Fibroblast of the aortic adventitia (primary cell): ENCODE results near the gene LIPA. TPM values are rescaled to one million over a fixed set of nuclear protein-coding genes. Genes with fewer than 3 reads are reported as not detected.
A peak's percentile ranks its signal among the peaks of the same experiment; 100 is the strongest.

Experiments used
- DNase-seq: peaks from one replicate; pipeline ENCODE4 v3.0.0-alpha.2; 2010; ENCODE audit warnings: low read depth
- H3K4me3 ChIP-seq: 2 replicates; pipeline ENCODE4 v1.5.1; 2011; ENCODE audit warnings: low read depth, mild to moderate bottlenecking, control low read depth, low read length, moderate library complexity
- CTCF ChIP-seq: IDR thresholded peaks from 2 replicates; pipeline ENCODE4 v1.5.1; 2011; ENCODE audit warnings: mild to moderate bottlenecking, low read length, control low read depth, inconsistent platforms; ENCODE audit not compliant: insufficient read depth
- total RNA-seq: library from RNA; depleted of rRNA; stranded (reverse); fragments of >200 nt; gene quantifications from 2 replicates; pipeline ENCODE4 v1.2.3, GENCODE V29; 2012; ENCODE audit warnings: low replicate concordance

LIPA gene
- total RNA-seq, 1 donor = 55.2 TPM

- no peak overlapping the region for H3K4me3 ChIP-seq
- TF ChIP-seq CTCF = no peak
- no peak for DNase-seq
Measured at GRCh38 chr10:89280508-89280907, 28.9 kb upstream of the LIPA start.

DNA sequence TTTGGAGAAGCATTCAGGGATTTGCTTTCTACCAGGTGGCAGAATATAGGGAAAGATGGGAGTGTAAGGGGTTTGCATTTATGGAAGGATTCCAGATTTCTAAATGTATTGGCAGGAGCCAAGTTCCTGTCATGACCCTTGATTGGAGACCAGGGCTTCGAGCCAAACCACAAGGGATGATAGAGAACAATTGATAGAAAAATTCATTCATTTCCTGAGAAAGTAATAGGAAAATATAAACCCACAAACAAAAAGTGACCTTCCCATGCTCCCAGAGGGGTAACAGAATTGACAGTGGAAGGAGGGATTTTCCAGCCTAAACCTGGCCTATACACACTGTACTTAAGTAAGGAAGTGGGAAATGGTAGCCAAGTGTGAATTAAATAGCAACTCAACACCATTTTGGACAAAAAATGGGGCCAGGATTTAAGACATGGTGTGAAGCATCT, 27.9 kb upstream of the LIPA start:
- TF ChIP-seq CTCF = no peak
- peak; percentile 91 for DNase-seq
- no peak overlapping the region for H3K4me3 ChIP-seq

DNA sequence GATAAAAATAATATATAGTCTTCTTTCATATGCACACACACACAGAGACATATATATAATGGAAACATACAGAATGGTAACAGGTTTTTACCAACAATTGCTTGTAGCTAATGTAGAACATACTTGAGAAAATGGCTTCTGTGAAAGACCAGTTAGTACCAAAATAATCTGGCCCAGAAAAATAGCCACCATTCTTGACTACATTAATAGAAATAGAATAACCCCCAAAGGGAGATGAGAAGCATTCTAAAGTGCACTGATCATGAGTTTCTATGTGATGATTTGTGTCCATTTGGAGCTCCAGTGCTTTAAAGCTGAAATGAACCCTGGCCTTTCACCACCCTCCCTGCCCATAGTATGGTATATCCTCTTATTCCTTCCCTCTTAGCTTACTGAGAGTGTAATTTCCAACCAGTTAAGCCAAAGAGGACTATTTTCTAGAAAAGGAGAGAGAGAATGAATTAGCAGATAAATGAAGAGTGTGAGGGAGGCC, 27.4 kb upstream of the LIPA start:
- TF ChIP-seq CTCF = no peak
- no peak overlapping the region for H3K4me3 ChIP-seq
- no peak for DNase-seq

DNA sequence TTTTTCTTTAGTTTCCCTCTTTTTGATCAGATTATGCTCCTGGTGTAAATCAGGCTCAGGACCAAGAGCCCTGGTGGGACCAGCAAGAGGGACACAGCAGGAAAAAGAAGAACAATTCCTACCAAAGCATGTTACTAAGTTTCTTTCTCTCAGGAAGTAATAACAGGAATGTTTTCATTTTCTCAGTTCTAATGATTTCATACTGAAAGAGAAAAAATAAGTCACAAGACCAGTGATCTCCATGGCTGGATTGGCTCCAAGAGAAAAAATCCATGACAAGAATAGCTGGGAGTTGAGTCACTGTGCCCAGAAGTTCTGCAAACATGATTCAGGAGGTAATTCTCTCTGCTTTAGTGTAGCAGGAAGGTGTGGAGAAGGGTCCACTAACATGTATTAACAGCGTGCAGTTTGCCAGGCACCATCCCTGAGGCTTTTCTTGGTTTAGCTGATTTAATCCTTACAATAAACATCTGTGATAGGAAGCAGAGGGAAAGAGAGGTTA, 26.5 kb upstream of the LIPA start:
- no peak overlapping the region for H3K4me3 ChIP-seq
- peak; percentile 99 for DNase-seq
- TF ChIP-seq CTCF = no peak

- H3K4me3 ChIP-seq = no peak overlapping the region
- no peak for TF ChIP-seq CTCF
- DNase-seq = peak; percentile 66
Measured at GRCh38 chr10:89275383-89275782, 23.8 kb upstream of the LIPA start.

- no peak for TF ChIP-seq CTCF
- H3K4me3 ChIP-seq = no peak overlapping the region
- DNase-seq = peak; percentile 74
Measured at GRCh38 chr10:89274928-89275327, 23.4 kb upstream of the LIPA start.

GRCh38 chr10:89273680-89274079, 22.1 kb upstream of the LIPA start:
- no peak for DNase-seq
- H3K4me3 ChIP-seq = no peak overlapping the region
- no peak for TF ChIP-seq CTCF
